ENCODE results near the gene FOXA2.

The FOXA2 gene

GRCh38 chr20:22575737-22576136 lies 8.6 kb downstream of the FOXA2 start:
- DNase-seq (ENCODE audit: low read depth), result no peak
- no peak for TF ChIP-seq CTCF (IDR thresholded peaks at IDR 0.05; ENCODE audit: low read length, missing control alignments)
- no peak overlapping the region for H3K4me3 ChIP-seq (replicated peaks; ENCODE audit: low read depth, low read length)

GRCh38 chr20:22575087-22575721 lies 9.2 kb downstream of the FOXA2 start:
- no peak for DNase-seq (ENCODE audit: low read depth)
- no peak for TF ChIP-seq CTCF (IDR thresholded peaks at IDR 0.05; ENCODE audit: low read length, missing control alignments)
- no peak overlapping the region for H3K4me3 ChIP-seq (replicated peaks; ENCODE audit: low read depth, low read length)

- no peak for DNase-seq (ENCODE audit: low read depth)
- TF ChIP-seq CTCF (IDR thresholded peaks at IDR 0.05; ENCODE audit: low read length, missing control alignments), result no peak
- no peak overlapping the region for H3K4me3 ChIP-seq (replicated peaks; ENCODE audit: low read depth, low read length)
Observed at GRCh38 chr20:22574545-22575086, 9.8 kb downstream of the FOXA2 start.

GRCh38 chr20:22572491-22572890 lies 11.9 kb downstream of the FOXA2 start:
- no peak for DNase-seq (ENCODE audit: low read depth)
- no peak overlapping the region for H3K4me3 ChIP-seq (replicated peaks; ENCODE audit: low read depth, low read length)
- TF ChIP-seq CTCF (IDR thresholded peaks at IDR 0.05; ENCODE audit: low read length, missing control alignments), result no peak

- H3K4me3 ChIP-seq (replicated peaks; ENCODE audit: low read depth, low read length), result no peak overlapping the region
- DNase-seq (ENCODE audit: low read depth), result no peak
- TF ChIP-seq CTCF (IDR thresholded peaks at IDR 0.05; ENCODE audit: low read length, missing control alignments), result no peak
Observed at GRCh38 chr20:22572023-22572422, 12.3 kb downstream of the FOXA2 start.

- DNase-seq (ENCODE audit: low read depth), result no peak
- no peak for TF ChIP-seq CTCF (IDR thresholded peaks at IDR 0.05; ENCODE audit: low read length, missing control alignments)
- no peak overlapping the region for H3K4me3 ChIP-seq (replicated peaks; ENCODE audit: low read depth, low read length)
Observed at GRCh38 chr20:22569353-22569752, 15.0 kb downstream of the FOXA2 start.

GRCh38 chr20:22568872-22569344 lies 15.5 kb downstream of the FOXA2 start:
- no peak for DNase-seq (ENCODE audit: low read depth)
- TF ChIP-seq CTCF (IDR thresholded peaks at IDR 0.05; ENCODE audit: low read length, missing control alignments), result no peak
- H3K4me3 ChIP-seq (replicated peaks; ENCODE audit: low read depth, low read length), result no peak overlapping the region
